ENCODE measurements around the gene SKI. TPM values are rescaled to one million over a fixed set of nuclear protein-coding genes. Genes with fewer than 3 reads are reported as not detected.
"Not testable (repeated sequence)": the region's sequence is repeated elsewhere in the genome, so short reads cannot be mapped to it uniquely, and the experiment has no call there.

SKI gene
- total and polyA plus RNA-seq, 2 of the 8 experiments (the other 6 are each of a cell fraction or from before 2014, with no cell fraction given) = 8.3 to 87.6 TPM

DNA sequence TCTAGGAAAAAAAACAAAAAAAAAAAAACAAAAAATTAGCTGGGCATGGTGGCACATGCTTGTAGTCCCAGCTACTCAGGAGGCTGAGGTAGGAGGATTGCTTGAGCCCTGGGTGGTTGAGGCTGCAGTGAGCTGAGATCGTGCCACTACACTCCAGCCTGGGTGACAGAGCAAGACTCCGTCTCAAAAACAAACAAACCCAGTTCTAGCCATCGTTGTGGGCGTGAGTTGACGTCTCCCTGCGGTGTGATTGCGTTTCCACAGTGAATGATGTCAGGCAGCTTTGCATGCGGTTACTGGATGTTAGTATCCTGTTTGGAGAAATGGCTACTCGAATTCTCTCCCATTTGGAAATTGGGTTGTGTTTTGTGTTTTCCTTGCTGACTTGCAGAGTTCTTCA lies 68.1 kb downstream of the SKI start:
- POLR2A ChIA-PET (ENCODE audit: partially characterized antibody); H2BK12ac ChIP-seq (ENCODE audit: low read depth, low read length); H3K27ac ChIP-seq (ENCODE audit: low read depth, low read length); H3K9me3 ChIP-seq (ENCODE audit: insufficient read depth in 2 of 2, low read depth in 1 of 2, low read length in 1 of 2); DNase-seq (ENCODE audit: low read depth in 1 of 2, low spot score in 2 of 2); H3K27me3 ChIP-seq (replicated peaks in 1 of 4; ENCODE audit: control insufficient read depth in 3 of 4, extremely low read depth in 1 of 4, insufficient read depth in 3 of 4, low read length in 3 of 4); H3K4ac ChIP-seq (replicated peaks; ENCODE audit: insufficient read length, low read depth, low read length); H3K4me1 ChIP-seq (replicated peaks in 1 of 4; ENCODE audit: control insufficient read depth in 3 of 4, insufficient read depth in 4 of 4, low read length in 3 of 4); H2BK20ac ChIP-seq (ENCODE audit: low read length); H3K23me2 ChIP-seq (ENCODE audit: low read depth, low read length); H2BK15ac ChIP-seq (ENCODE audit: low read length); FAIRE-seq; H4K91ac ChIP-seq (replicated peaks; ENCODE audit: insufficient read length, low read length); H2AK5ac ChIP-seq (ENCODE audit: low read depth, low read length); H3K23ac ChIP-seq (ENCODE audit: insufficient read length); H4K5ac ChIP-seq (ENCODE audit: insufficient read length, low read depth, low read length); H3K36me3 ChIP-seq (ENCODE audit: control insufficient read depth in 2 of 4, insufficient read depth in 4 of 4, low read length in 3 of 4); H3K4me2 ChIP-seq (ENCODE audit: insufficient read depth in 1 of 2, low read depth in 2 of 2, low read length in 2 of 2); H3K14ac ChIP-seq (ENCODE audit: insufficient read length); H2BK120ac ChIP-seq (replicated peaks; ENCODE audit: low read depth, low read length); H2AFZ ChIP-seq (ENCODE audit: low read length); H3K56ac ChIP-seq (replicated peaks; ENCODE audit: insufficient read length, low read depth, low read length); H3K18ac ChIP-seq (ENCODE audit: extremely low read depth, low read length); H3K9ac ChIP-seq (replicated peaks in 1 of 4; ENCODE audit: extremely low read depth in 1 of 4, low read depth in 3 of 4, low read length in 3 of 4); H3K4me3 ChIP-seq (ENCODE audit: extremely low read depth in 1 of 4, insufficient read depth in 2 of 4, low read depth in 3 of 4, low read length in 4 of 4): not testable (repeated sequence)
- WGBS, 2 experiments (ENCODE audit: extremely low coverage in 1 of 2, insufficient coverage in 1 of 2, insufficient read length in 1 of 2, insufficient replicate concordance in 2 of 2, low coverage in 1 of 2, low lambda C conversion rate in 2 of 2, missing lambda C conversion rate in 1 of 2) = 88% methylated on average over 9 of the region's 9 CpGs; no CpG with 5 or more reads in 1 of the 2 experiments
- CTCF ChIA-PET (ENCODE audit: partially characterized antibody) = interaction anchor here (0.9 to 1.6 kb wide), 3 partner anchors 11 to 101 kb away, joined by 3 to 5 read pairs (median 4); partner anchors contain the start of gene FAAP20
- peaks cover 34 to 53% of the 10 kb centered on the region in 2 experiments for H4K20me1 ChIP-seq (replicated peaks in 1 of 2; ENCODE audit: control insufficient read depth in 1 of 2, insufficient read depth in 2 of 2, low read length in 2 of 2)
- H2BK5ac ChIP-seq (ENCODE audit: low read depth, low read length) = peak overlapping the region; percentile 68; the same call in 1 of the 2 replicates
- H3K79me2 ChIP-seq (ENCODE audit: control insufficient read depth in 1 of 2, insufficient read depth in 2 of 2, low read length in 2 of 2) = peaks cover 14 to 99% of the 10 kb centered on the region in 2 experiments; a peak in 3 of 4 replicates
- H3K79me1 ChIP-seq (ENCODE audit: low read depth, low read length) = peaks cover 46% of the 10 kb centered on the region
- peak overlapping the region; percentile 11; the same call in 1 of the 2 replicates for H4K8ac ChIP-seq (ENCODE audit: extremely low read depth, insufficient read depth, low read length)

All from H1 (cell line).